ENCODE results near the gene DCBLD2.

The DCBLD2 gene, protein sequence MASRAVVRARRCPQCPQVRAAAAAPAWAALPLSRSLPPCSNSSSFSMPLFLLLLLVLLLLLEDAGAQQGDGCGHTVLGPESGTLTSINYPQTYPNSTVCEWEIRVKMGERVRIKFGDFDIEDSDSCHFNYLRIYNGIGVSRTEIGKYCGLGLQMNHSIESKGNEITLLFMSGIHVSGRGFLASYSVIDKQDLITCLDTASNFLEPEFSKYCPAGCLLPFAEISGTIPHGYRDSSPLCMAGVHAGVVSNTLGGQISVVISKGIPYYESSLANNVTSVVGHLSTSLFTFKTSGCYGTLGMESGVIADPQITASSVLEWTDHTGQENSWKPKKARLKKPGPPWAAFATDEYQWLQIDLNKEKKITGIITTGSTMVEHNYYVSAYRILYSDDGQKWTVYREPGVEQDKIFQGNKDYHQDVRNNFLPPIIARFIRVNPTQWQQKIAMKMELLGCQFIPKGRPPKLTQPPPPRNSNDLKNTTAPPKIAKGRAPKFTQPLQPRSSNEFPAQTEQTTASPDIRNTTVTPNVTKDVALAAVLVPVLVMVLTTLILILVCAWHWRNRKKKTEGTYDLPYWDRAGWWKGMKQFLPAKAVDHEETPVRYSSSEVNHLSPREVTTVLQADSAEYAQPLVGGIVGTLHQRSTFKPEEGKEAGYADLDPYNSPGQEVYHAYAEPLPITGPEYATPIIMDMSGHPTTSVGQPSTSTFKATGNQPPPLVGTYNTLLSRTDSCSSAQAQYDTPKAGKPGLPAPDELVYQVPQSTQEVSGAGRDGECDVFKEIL
- 0.58 to 2.2 (median 0.97) reads per million in 4 experiments for total RNA-seq

DNA sequence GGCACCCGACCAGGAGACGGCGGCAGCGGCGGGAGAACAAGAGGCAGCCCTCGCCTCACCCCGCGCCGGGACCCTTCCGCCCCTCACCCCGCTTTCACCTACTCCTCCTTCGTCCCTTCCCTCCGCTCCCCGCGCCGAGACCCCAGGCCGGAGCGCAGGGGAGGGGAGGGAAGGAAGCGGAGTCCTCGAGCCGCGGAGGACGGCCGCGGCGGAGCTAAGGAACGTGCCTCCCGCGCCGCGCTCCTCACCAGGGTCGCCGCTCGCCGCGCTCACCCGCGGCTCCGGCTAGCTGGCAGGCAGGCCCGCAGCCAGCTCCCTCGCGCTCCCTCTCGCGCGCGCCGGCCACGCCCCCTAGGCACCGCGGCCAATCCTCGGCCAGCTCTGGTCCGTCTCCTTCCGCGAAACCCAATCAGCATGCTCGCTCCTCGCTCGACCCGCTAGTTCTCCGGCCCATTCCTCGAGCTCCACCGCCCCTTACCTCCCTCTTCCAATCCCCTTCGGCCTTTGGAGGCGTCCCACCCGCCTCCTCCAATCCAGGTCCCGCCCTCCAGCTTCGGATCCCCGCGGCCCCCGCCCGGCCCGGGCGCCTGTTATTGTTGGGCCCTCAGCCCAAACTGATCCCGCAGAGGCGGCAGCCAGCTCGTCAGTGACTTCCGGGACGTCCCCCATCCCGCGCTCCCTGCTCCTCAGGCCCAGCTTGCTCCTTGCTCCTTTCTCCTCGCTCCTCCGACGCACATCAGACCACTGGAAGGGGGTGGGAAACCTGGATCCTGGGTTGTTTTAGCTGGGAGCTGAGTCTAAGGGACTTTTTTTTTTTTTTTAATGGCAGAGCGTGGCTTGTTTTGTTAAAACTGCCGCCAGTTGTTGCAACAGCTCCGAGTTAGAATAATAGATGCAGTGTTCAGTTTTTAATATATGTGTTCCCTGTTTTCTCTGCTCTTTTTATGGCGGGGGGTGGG, at the start of gene DCBLD2:
Gene DCBLD2 (minus strand): TSS at position 304 of the 959 bp plus-strand sequence. CDS start 369 bp downstream, outside the sequence.
- peak; percentile 91 for DNase-seq

DNA sequence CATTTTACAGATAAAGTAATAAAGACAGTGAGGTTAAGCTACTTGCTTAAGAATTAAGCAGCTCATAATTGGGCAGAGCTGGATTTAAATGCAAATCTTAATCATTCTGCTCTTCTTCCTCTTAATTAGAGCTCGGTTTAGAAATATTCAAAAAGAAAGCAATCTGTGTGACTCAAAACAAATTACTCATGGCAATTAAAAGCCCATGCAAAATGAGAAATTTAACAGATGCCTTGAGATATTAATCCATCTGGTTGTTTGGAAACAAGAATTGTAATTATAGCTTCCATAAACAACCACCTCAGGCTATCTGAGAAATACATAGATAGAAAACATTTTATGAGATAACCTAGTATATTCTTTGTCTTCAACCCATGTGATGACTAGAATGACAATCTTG, 44.2 kb upstream of the DCBLD2 start:
- DNase-seq = no peak

DNA sequence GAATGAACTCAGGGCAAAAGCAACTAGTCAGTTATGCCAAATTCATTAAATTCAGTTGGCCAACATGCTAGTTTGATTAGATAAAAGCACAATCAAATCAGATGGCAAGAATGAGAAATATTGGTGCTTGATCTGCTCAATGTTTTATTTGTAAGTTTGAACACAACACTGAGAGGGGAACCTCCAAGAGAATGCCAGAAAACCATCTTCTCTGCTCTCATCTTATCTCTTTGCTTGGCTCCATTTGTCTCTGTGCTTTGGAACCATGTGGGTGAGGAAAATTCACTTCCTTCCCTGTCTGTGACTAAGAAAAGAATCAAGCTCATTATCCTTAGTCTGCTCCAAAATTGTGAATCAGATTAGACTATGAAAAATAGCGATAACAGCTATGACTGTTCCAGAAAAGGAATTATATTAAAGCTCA, 43.6 kb upstream of the DCBLD2 start:
- DNase-seq = no peak

DNA sequence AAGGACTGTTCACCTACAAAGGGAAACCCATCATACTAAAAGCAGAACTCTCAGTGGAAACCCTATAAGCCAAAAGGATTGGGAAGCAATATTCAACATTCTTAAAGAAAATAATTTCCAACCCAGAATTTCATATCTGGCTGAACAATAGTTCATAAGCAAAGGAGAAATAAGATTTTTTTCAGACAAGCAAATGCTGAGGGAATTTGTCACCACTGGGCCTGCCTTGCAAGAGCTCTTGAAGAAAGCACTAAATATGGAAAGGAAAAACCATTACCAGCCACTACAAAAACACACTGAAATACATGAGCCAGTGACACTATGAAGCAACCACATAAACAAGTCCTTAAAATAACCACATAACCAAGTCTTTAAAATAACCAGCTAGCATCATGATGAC, 28.9 kb upstream of the DCBLD2 start:
- DNase-seq = no peak

DNA sequence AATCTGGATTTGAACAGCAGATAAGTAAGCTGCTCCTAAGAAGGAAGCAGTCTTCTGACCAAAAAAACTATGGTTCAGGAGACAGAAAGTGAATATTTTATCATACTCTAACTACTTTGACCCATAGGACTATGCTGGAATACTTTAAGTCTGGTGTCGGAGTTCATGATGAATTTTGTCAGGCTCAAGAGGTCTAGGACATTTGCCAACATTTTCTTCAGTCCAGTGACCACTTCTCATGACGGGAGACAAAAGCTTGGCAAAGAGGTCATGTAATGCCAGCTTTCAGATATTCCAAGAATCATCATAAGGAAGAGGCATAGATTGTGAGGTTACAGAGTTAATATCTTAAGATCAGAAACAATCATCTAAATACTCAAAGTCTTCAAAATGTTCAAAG, 20.5 kb upstream of the DCBLD2 start:
- DNase-seq = no peak

DNA sequence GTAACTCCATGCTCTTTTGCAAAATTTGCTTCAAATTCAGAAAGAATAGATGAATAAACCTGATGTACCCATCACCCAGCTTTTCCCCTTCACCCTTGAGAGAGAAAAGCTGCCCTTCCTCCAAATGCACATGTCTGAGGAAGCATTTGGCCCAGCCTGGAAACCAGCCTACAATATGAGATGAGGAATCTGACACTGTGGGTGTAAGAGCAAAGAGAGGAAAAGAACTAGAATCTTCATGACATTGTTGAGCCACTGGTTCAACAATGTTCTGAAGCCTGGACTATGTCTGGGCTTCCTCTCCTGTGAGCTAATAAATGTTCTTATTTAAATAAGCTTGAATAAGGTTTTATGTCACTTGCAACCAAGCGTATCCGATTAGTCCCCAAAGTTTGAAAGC, 18.7 kb upstream of the DCBLD2 start:
- DNase-seq = no peak

DNA sequence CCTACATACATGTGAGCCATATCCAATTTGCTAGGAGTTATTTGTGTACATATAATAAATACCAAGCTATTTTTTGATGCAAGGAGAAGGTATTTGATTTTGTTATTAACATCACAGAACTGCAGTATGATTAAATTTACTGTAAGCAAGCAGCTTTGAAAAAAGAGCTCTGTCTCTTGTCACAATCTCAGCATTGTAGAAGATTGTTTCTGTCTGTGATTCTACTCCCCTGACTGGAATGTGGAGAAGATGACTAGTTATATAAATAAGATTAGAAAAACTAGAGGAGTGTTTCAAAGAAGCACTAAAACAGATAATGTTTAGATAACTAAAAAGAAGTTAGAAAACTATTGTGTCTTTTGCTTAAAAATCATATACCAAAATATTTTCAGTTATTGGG, 17.1 kb upstream of the DCBLD2 start:
- DNase-seq = no peak

DNA sequence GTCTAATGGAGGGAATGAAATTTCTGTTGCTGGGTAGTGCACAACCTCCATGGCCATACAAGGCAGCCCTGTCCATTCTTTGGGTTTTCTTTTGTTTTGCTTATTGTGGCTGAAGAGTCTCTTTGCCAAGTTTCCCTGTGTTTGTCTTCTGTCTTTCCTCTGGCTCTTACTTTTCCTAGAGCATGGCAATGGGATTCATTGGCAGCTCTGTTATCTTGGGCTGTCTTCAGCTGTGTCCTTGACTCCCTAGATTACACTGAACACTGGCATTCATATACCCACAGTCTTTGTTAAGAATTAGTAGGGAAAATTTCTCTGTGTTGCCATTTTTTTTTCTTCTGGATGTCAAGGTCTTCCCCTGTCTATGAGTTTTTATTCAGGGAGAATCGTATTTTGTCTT, 16.1 kb upstream of the DCBLD2 start:
- no peak for DNase-seq

DNA sequence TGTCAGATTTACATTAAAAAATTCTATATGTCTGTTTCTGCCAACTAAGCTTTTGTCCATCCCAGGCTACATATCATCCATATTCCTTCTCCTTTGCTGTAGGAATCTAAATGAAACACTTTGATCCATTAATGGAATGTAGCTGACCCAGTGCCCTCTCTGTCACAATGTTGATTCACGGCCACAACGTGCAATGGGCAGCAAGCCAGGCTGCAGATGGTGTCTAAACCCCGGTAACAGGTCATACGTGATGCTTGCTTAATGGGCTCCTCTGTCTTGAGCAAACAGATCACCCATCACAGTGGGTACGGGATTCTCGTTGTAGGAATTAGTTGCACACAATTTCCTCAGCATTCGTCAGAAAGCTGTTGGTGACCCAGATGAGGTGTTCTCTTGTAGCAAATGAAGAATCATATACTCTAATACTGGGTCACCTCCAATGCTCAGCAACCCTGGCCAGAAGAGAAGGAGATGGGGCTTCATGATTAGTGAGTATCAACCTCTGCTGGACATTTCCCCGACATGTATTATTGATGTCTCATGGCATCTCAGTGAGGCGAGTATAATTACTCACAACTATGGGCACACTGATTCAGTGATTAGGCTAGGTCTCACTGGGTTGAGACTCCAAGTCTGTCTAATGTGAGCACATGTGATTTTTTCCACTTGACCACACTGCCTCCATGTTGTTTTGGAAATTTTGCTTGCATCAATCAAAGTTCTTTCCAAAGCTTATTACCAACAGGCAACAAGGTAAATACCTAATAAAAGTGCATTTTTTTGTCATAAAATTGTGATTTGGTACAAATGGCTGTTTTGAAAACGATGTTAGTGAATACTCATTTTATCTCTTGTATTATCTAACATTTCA, 12.9 kb upstream of the DCBLD2 start:
- DNase-seq = no peak

DNA sequence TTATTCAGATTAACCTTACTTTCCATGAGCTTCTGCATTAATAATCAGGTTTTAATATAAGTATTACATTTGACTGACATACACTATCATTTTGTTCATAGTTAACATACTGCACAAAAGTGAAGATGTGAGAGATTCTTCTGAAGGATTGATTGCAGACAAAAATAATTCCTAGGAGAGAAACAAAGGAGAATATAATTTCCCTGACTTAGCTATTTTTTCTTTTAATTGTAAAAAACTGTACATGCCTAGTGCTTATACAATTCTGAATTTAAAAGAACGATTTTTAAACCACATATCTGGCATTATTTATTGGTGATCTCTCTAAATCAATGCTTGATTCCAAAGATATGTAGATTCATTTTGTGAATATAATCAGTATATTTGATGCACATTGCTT, 11.0 kb upstream of the DCBLD2 start:
- DNase-seq = no peak

DNA sequence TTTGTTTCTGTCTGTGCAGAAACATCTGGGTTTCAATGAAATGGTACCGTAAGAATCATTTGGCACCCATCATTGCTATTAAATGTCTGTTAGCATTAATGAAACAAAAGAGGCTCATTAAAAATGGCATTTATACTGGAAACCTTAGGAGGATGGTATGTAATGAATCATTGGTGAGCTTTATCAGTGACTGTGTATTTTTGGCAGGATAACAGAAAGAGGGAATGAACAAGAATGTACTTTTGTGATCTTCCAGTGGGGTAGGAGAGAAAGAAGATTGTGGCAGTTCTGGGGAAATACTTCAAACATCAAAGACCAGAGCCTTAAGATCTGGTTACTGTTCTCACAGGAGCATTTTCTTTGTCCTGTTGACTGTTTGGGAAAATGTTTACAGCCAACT, 4.7 kb upstream of the DCBLD2 start:
- DNase-seq = no peak

DNA sequence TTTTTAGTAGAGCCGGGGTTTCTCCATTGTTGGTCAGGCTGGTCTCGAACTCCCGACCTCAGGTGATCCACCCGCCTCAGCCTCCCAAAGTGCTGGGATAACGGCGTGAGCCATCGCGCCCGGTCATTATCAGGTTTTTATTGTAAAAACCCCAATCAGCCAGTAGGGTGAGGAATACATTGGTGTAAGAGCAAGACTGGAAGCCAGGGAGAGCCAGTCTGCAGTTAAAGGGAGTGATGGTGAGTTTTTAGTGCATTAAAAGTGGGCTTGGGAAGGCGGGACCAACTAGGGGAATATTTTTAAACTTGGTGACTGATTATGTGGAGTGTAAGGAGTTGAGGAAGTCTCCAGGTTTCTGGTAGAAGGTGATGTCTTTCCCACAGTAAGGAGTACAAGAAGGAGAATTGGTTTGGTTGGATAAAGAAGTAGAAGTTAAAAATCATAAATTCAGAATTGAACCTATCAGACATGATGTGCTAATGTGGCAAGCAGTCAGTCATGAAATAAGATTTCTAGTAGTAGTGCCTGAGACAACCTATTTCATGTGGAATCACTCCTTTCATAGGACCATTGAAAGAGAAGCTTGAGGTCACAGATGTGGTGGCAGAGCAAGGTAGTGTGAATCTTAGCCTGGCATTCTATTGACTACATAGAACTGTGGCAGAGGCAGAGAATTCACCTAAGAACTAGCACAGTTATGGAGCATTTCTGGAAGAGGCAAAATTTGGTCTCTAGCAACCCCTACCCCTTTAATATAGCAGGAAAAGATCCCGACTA, 2.4 kb upstream of the DCBLD2 start:
- no peak for DNase-seq

DNA sequence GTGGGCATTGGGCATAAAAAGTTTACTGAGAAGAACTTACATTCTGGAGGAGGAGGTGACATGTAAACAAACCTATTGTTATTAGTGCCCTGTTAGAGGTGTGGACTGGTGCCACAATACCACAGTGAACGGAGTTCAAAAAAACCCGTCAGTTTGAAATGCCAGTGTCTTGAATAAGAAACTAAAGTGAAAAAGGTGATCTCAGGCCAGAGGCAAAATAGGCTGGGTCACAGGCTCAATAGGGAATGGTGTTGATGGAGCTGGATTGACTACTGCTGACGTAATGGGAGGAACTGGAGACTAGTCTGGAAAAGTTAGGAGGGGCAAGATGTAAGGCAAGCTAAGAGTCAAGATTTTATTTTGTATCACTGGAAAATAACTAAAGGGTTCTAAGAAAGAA, 1.6 kb upstream of the DCBLD2 start:
- DNase-seq = no peak

DNA sequence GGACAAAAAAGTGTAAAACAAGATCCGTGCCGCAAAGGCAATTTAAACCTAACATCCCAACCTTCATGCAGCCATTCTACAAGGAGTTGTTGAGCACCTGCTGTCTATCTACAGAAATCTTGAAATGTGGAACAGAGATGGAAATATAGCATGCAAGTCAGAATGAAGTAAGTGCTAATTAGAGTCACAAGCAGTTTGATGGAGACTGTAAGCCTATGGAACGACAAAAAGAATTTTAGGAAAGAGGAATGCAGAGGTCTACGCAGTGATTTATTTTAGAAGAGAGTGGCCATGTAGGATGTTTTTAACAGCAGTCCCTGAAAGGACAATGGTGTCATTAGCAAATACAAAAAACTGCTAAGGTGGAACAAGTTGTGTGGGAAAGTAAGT, 851 bp upstream of the DCBLD2 start:
- no peak for DNase-seq

DNA sequence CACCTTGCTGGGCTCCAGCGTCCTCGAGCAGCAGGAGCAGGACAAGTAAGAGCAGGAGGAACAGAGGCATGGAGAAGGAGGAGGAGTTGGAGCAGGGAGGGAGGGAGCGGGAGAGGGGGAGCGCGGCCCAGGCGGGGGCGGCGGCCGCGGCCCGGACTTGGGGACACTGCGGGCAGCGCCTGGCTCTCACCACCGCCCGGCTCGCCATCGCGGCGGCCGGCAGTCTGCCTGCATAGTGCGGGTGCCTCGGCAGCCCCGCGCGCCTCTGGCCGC, 440 bp downstream of the DCBLD2 start:
- DNase-seq = no peak

DNA sequence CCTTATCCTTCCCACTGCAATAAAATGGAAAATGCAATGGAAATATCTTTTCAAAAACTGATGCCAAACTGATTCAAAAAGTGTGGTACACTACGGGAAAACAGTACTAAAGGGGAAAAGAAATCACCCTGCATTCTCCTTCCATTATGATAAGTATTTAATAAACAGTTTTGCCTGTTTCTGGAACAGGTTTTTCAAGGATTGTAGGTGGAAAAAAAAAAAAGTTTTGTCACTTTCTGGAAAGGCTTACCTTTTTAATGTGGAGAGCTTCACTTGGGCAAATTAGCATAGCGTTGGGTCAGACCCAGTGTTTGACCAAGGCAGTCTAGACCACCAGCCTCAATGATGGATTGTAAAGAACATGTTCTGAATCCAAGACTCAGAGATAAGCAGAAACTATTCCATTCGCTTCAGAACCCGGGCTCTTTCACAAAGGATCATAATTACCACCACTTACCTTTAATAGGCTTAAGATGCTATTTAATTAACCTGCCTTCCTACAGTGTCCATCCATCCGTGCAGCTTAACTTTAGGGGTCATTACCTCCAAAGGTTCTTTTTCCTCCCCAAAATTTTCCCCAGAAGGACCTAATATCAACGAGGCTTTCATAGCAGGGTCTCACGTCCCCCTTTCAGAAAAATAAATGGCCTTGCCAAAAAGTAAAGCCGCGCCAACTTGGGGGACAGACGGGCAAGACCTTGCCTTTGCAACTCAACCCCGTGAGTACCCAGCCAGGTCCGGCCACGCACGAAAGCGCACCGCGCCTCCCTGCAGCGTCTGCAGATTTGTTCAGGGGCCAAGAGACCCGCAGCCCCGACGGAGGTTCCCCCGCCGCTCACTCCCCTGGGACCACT, 1.0 kb downstream of the DCBLD2 start:
- DNase-seq = no peak

DNA sequence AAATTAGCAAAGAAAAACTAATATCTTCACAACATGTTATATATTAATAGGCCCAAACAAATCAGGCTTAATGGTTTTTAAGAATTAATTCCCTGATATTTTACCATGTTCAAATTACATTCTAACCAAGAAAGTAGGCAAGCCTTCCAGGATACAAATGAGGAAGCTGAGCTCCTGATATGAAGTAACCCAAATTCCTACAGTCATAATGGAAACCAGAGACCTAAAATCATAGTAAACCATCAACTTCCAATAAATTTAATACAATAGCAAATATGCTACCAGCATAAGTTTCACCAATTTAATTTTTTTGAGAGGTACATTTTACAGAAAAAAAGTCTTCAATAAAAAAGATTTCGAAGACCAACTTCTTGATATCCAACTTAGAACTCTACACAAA, 3.8 kb downstream of the DCBLD2 start:
- DNase-seq = no peak

DNA sequence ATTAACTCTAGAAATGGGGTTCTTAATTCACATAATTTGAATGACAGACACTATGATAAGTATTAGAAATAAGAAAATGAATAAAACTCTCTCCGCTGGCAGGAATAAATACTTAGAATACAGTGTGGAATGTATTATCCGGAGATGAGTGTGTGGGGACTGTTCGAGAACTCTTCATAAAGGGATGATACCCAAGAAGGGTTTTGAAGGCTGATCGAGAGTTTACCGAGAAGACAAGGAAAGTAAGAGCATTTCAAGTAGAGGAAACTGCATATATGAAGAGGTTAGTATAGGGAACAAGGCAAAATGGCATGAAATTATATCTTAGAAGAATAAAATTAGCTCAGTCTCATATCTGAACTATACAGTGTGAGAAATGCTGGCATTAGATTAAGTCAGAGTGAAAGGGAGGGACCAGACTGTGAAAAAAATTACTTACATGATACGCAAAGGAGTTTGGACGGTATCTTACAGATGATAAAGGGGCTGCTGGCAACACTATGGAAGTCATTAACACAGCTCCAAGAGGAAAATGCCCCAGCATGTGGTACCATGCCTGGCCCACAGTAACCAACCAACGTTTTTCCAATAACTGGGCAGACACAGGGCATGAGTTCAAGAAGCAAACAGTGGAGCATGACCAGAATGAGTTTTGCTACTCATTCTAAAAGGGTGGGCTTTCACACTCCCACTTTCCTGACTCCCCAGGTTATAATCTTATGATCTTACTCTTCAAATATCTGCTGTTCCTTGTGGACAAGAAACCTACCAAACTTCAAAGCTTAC, 6.5 kb downstream of the DCBLD2 start:
- DNase-seq = no peak

DNA sequence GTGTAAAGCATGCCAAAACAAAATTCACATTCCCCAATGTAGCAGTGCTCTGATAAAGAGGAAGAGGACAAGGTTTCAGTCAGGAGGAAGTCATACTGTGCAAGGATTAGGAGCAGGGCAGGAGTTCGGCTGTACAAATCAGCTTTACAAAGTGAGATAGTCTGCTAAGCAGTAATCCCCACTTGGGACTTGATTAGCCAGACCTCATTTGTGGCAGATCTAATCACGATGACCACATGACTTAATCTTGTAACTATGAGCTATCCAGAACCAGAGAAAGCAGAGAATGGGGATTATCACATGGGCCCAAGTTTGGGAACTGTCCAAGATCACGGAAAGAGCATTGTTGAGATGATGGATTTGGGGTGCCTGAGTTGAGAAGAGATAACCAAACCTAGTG, 7.8 kb downstream of the DCBLD2 start:
- no peak for DNase-seq

DNA sequence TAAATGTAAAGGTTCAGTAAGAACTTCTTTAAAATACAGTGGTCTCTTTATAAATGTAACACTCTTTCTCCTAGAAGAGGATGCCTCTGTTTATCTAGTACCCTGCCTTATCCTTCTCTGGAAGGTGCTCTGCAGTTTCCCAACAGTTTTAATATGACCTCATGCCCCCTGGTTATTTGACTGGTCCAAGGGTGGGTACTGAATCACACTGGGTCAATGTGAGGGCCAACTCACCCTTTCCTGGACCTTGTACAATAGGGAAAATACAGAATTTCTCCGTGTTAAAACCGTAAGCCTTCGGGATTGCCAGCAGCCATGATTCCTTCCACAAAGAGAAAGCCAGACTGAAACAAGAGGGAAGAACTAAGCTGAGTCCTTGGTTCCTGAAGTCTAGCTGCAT, 9.2 kb downstream of the DCBLD2 start:
- no peak for DNase-seq
